ENCODE measurements around the gene AUTS2. TPM values are rescaled to one million over a fixed set of nuclear protein-coding genes. Genes with fewer than 3 reads are reported as not detected.

Gene AUTS2
- total RNA-seq, 1 experiment from 2014 or later: 42.1 TPM

- POLR2A ChIA-PET (ENCODE audit: low non-redundant PET): no interaction called here
- no TSS peak for BruUV-seq (replicated peaks)
- CTCF ChIA-PET: interaction anchor here (0.7 kb wide), 1 partner anchor 20 kb away, joined by 7 read pairs; no protein-coding TSS in a partner anchor
- H3K9me3 ChIP-seq (ENCODE audit: low read depth, low read length, poor library complexity, severe bottlenecking): no peaks in the 10 kb centered on the region
- H3K4me3 ChIP-seq (ENCODE audit: low read depth, low read length, poor library complexity, severe bottlenecking): no peak overlapping the region
- DNase-seq (ENCODE audit: low spot score): no peak
- H3K36me3 ChIP-seq (ENCODE audit: insufficient read depth, low read length, poor library complexity, severe bottlenecking): no peaks in the 10 kb centered on the region
- no peak overlapping the region for H3K27ac ChIP-seq (ENCODE audit: low read depth, low read length, poor library complexity, severe bottlenecking)
- intact Hi-C loops (cut with micrococcal nuclease; ENCODE audit: unreplicated experiment): no loop called here
- H3K4me1 ChIP-seq (ENCODE audit: insufficient read depth, low read length, poor library complexity, severe bottlenecking): no peaks in the 10 kb centered on the region
- TF ChIP-seq EZH2 (IDR thresholded peaks at IDR 0.05; ENCODE audit: borderline replicate concordance, low read depth, low read length, poor library complexity, severe bottlenecking): no peak
- no peaks in the 10 kb centered on the region for H3K27me3 ChIP-seq (replicated peaks; ENCODE audit: insufficient read depth, low read depth, low read length, poor library complexity)
These were observed 275.2 kb downstream of the AUTS2 start for GRCh38 chr7:69873512-69873911.

GRCh38 chr7:69878015-69878414 lies 279.7 kb downstream of the AUTS2 start:
- CTCF ChIA-PET: no interaction called here
- BruUV-seq (replicated peaks): no TSS peak
- H3K36me3 ChIP-seq (ENCODE audit: insufficient read depth, low read length, poor library complexity, severe bottlenecking): no peaks in the 10 kb centered on the region
- no peak overlapping the region for H3K4me3 ChIP-seq (ENCODE audit: low read depth, low read length, poor library complexity, severe bottlenecking)
- DNase-seq (ENCODE audit: low spot score): no peak
- intact Hi-C loops (cut with micrococcal nuclease; ENCODE audit: unreplicated experiment): no loop called here
- POLR2A ChIA-PET (ENCODE audit: low non-redundant PET): no interaction called here
- H3K27me3 ChIP-seq (replicated peaks; ENCODE audit: insufficient read depth, low read depth, low read length, poor library complexity): no peaks in the 10 kb centered on the region
- peaks cover 12% of the 10 kb centered on the region for H3K4me1 ChIP-seq (ENCODE audit: insufficient read depth, low read length, poor library complexity, severe bottlenecking)
- no peak overlapping the region for H3K27ac ChIP-seq (ENCODE audit: low read depth, low read length, poor library complexity, severe bottlenecking)
- TF ChIP-seq CTCF (conservative IDR thresholded peaks at IDR 0.05; ENCODE audit: low read depth, low read length) (no peak), EZH2 (IDR thresholded peaks at IDR 0.05; ENCODE audit: borderline replicate concordance, low read depth, low read length, poor library complexity, severe bottlenecking) (no peak)
- no peaks in the 10 kb centered on the region for H3K9me3 ChIP-seq (ENCODE audit: low read depth, low read length, poor library complexity, severe bottlenecking)

- no peaks in the 10 kb centered on the region for H3K27me3 ChIP-seq (replicated peaks; ENCODE audit: insufficient read depth, low read depth, low read length, poor library complexity)
- H3K9me3 ChIP-seq (ENCODE audit: low read depth, low read length, poor library complexity, severe bottlenecking): no peaks in the 10 kb centered on the region
- peaks cover 12% of the 10 kb centered on the region for H3K4me1 ChIP-seq (ENCODE audit: insufficient read depth, low read length, poor library complexity, severe bottlenecking)
- H3K36me3 ChIP-seq (ENCODE audit: insufficient read depth, low read length, poor library complexity, severe bottlenecking): no peaks in the 10 kb centered on the region
- no TSS peak for BruUV-seq (replicated peaks)
- no peak overlapping the region for H3K27ac ChIP-seq (ENCODE audit: low read depth, low read length, poor library complexity, severe bottlenecking)
- intact Hi-C loops (cut with micrococcal nuclease; ENCODE audit: unreplicated experiment): no loop called here
- TF ChIP-seq CTCF (conservative IDR thresholded peaks at IDR 0.05; ENCODE audit: low read depth, low read length) (no peak), EZH2 (IDR thresholded peaks at IDR 0.05; ENCODE audit: borderline replicate concordance, low read depth, low read length, poor library complexity, severe bottlenecking) (no peak)
- no peak overlapping the region for H3K4me3 ChIP-seq (ENCODE audit: low read depth, low read length, poor library complexity, severe bottlenecking)
- CTCF ChIA-PET: no interaction called here
- no peak for DNase-seq (ENCODE audit: low spot score)
- POLR2A ChIA-PET (ENCODE audit: low non-redundant PET): no interaction called here
These were observed 280.3 kb downstream of the AUTS2 start for GRCh38 chr7:69878591-69878990.

GRCh38 chr7:69879989-69880388 lies 281.7 kb downstream of the AUTS2 start:
- Histone ChIP-seq H3K36me3 (ENCODE audit: insufficient read depth, low read length, poor library complexity, severe bottlenecking) (no peaks in the 10 kb centered on the region), H3K27ac (ENCODE audit: low read depth, low read length, poor library complexity, severe bottlenecking) (no peak overlapping the region), H3K4me3 (ENCODE audit: low read depth, low read length, poor library complexity, severe bottlenecking) (no peak overlapping the region), H3K27me3 (replicated peaks; ENCODE audit: insufficient read depth, low read depth, low read length, poor library complexity) (no peaks in the 10 kb centered on the region), H3K4me1 (ENCODE audit: insufficient read depth, low read length, poor library complexity, severe bottlenecking) (peaks cover 14% of the 10 kb centered on the region), H3K9me3 (ENCODE audit: low read depth, low read length, poor library complexity, severe bottlenecking) (no peaks in the 10 kb centered on the region)
- no peak for TF ChIP-seq CTCF (conservative IDR thresholded peaks at IDR 0.05; ENCODE audit: low read depth, low read length)
- TF ChIP-seq EZH2 (IDR thresholded peaks at IDR 0.05; ENCODE audit: borderline replicate concordance, low read depth, low read length, poor library complexity, severe bottlenecking): no peak
- ChIA-PET CTCF (no interaction called here), POLR2A (ENCODE audit: low non-redundant PET) (no interaction called here)
- intact Hi-C loops (cut with micrococcal nuclease; ENCODE audit: unreplicated experiment): no loop called here
- no peak for DNase-seq (ENCODE audit: low spot score)
- no TSS peak for BruUV-seq (replicated peaks)

Data from A673 (cell line).